Stimulated activated CD8-positive, alpha-beta memory T cell treated with anti-CD3 and anti-CD28 coated beads, Interleukin-15, amount 100 ng/mL, for 4 hours (primary cell): Measurements from ENCODE around the gene INS.

ENCODE experiments used
- DNase-seq, 2 donors: peaks; one replicate each; pipeline ENCODE4 v3.0.0-alpha.2; 2020; ENCODE audit warnings: low read depth in 2 of 2

Gene INS

GRCh38 chr11:2164861-2165555 lies 4.0 kb upstream of the INS start:
- no peak for DNase-seq

GRCh38 chr11:2164081-2164480 lies 3.1 kb upstream of the INS start:
- DNase-seq = no peak

GRCh38 chr11:2163428-2163978 lies 2.5 kb upstream of the INS start:
- no peak for DNase-seq

- no peak for DNase-seq
Measured at GRCh38 chr11:2159536-2160413, 1.2 kb downstream of the INS start.

GRCh38 chr11:2158966-2159365 lies 2.0 kb downstream of the INS start:
- DNase-seq = no peak

GRCh38 chr11:2158296-2158737 lies 2.7 kb downstream of the INS start:
- DNase-seq = no peak

GRCh38 chr11:2157294-2158040 lies 3.5 kb downstream of the INS start:
- no peak for DNase-seq

- DNase-seq = no peak
Measured at GRCh38 chr11:2156416-2157182, 4.4 kb downstream of the INS start.

- no peak for DNase-seq
Measured at GRCh38 chr11:2155511-2155910, 5.5 kb downstream of the INS start.

- no peak for DNase-seq
Measured at GRCh38 chr11:2154889-2155288, 6.1 kb downstream of the INS start.

GRCh38 chr11:2154195-2154585 lies 6.8 kb downstream of the INS start:
- DNase-seq = no peak

- no peak for DNase-seq
Measured at GRCh38 chr11:2153581-2154194, 7.3 kb downstream of the INS start.

- DNase-seq = peak; percentile 51 to 57
Measured at GRCh38 chr11:2151500-2152257, 9.3 kb downstream of the INS start.

- DNase-seq = no peak
Measured at GRCh38 chr11:2149864-2150847, 10.9 kb downstream of the INS start.

GRCh38 chr11:2149460-2149859 lies 11.5 kb downstream of the INS start:
- DNase-seq = no peak

- no peak for DNase-seq
Measured at GRCh38 chr11:2148595-2148994, 12.4 kb downstream of the INS start.

GRCh38 chr11:2147391-2147790 lies 13.6 kb downstream of the INS start:
- no peak for DNase-seq

GRCh38 chr11:2146051-2146450 lies 15.0 kb downstream of the INS start:
- no peak for DNase-seq
